Sigmoid colon (tissue), 7 donors: ENCODE measurements around the gene TRPM2. TPM values are rescaled to one million over a fixed set of nuclear protein-coding genes. Genes with fewer than 3 reads are reported as not detected.

ENCODE experiments used
- DNase-seq: peaks from one replicate; pipeline ENCODE4 v3.0.0-alpha.2; 2019
- H3K27ac ChIP-seq, 4 donors: fragments of 200-600 bp; sonication (generic); one replicate each; pipeline ENCODE4 v1.5.1; 2016 to 2019; ENCODE audit warnings: mild to moderate bottlenecking in 1 of 4
- H3K27me3 ChIP-seq, 3 donors: fragments of 200-600 bp; sonication (generic); one replicate each; pipeline ENCODE4 v1.5.1; 2019; ENCODE audit warnings: mild to moderate bottlenecking in 1 of 3
- H3K36me3 ChIP-seq, 4 donors: fragments of 200-600 bp; sonication (generic); one replicate each; pipeline ENCODE4 v1.5.1; 2016 to 2019
- H3K4me1 ChIP-seq, 4 donors: fragments of 200-600 bp; sonication (generic); one replicate each; pipeline ENCODE4 v1.5.1; 2017 to 2019
- H3K4me3 ChIP-seq, 4 donors: fragments of 200-600 bp; sonication (generic); one replicate each; pipeline ENCODE4 v1.5.1; 2017 to 2019; ENCODE audit warnings: mild to moderate bottlenecking in 2 of 4, moderate library complexity in 1 of 4
- H3K9me3 ChIP-seq, 4 donors: fragments of 200-600 bp in 3 of 4; sonication (generic) in 3 of 4; one replicate each; pipeline versions ENCODE4 v1.5.1 to v1.6.1; 2013 to 2019
- EP300 ChIP-seq, 4 donors: sonication (generic); formaldehyde crosslinking; IDR thresholded peaks; one replicate each; pipeline ENCODE4 v1.6.1; 2017; ENCODE audit warnings: antibody characterized with exemption in 4 of 4
- POLR2A ChIP-seq, 2 donors: fragments of 450-650 bp; IDR thresholded peaks; one replicate each; pipeline ENCODE4 v1.6.1; 2016; ENCODE audit warnings: antibody characterized with exemption in 2 of 2, mild to moderate bottlenecking in 2 of 2, moderate library complexity in 2 of 2
- POLR2AphosphoS5 ChIP-seq, 4 donors: sonication (generic); formaldehyde crosslinking; IDR thresholded peaks; one replicate each; pipeline ENCODE4 v1.6.1; 2017; ENCODE audit warnings: antibody characterized with exemption in 4 of 4
- WGBS, 2 donors: extraction: QIAGEN DNeasy Blood & Tissue Kit; methylation state at CpG; one replicate each; pipeline ENCODE4 v1.1.7; 2013; 5-methylcytosine and 5-hydroxymethylcytosine counted together
- intact Hi-C: fragments of 100-400 bp; cut with DNase I; formaldehyde crosslinking; loops from one replicate; pipeline ENCODE4 v1.15.1; 2023
- polyA plus RNA-seq, 3 donors: library from polyadenylated mRNA; stranded (reverse); fragments of 200-250 nt; gene quantifications; one replicate each; pipeline ENCODE4 v1.2.3, GENCODE V29; 2013
- total RNA-seq, 4 donors: library from RNA; depleted of rRNA; stranded (reverse); fragments of >200 nt; gene quantifications; one replicate each; pipeline ENCODE4 v1.1.0, GENCODE V29; 2016
- TF ChIP-seq, protein P1 (sequence below), 4 experiments: fragments of 450-650 bp in 3 of 4; fragments of 200-600 bp in 1 of 4; IDR thresholded peaks; one replicate each; pipeline ENCODE4 v1.5.1; 2016 to 2019; ENCODE audit warnings: antibody characterized with exemption in 4 of 4, mild to moderate bottlenecking in 3 of 4, moderate library complexity in 2 of 4
- donor health status: healthy with polysubstance abuse.
- donor health status: Bipolar disorder and iron deficiency.
- donor health status: healthy.

The TRPM2 gene
- total and polyA plus RNA-seq, 7 donors = 1.6 to 4.9 (median 3.4) TPM

- H3K27ac ChIP-seq = peak overlapping the region; percentile 69 to 86 (median 74)
- TF ChIP-seq POLR2AphosphoS5 (IDR thresholded peaks at IDR 0.05) (no peak), EP300 (IDR thresholded peaks at IDR 0.05) (no peak), POLR2A (IDR thresholded peaks at IDR 0.05) (no peak)
- TF ChIP-seq, protein P1, sequence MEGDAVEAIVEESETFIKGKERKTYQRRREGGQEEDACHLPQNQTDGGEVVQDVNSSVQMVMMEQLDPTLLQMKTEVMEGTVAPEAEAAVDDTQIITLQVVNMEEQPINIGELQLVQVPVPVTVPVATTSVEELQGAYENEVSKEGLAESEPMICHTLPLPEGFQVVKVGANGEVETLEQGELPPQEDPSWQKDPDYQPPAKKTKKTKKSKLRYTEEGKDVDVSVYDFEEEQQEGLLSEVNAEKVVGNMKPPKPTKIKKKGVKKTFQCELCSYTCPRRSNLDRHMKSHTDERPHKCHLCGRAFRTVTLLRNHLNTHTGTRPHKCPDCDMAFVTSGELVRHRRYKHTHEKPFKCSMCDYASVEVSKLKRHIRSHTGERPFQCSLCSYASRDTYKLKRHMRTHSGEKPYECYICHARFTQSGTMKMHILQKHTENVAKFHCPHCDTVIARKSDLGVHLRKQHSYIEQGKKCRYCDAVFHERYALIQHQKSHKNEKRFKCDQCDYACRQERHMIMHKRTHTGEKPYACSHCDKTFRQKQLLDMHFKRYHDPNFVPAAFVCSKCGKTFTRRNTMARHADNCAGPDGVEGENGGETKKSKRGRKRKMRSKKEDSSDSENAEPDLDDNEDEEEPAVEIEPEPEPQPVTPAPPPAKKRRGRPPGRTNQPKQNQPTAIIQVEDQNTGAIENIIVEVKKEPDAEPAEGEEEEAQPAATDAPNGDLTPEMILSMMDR (IDR thresholded peaks at IDR 0.05) = no peak
Measured at GRCh38 chr21:44455524-44456213, 102.2 kb downstream of the TRPM2 start.

DNA sequence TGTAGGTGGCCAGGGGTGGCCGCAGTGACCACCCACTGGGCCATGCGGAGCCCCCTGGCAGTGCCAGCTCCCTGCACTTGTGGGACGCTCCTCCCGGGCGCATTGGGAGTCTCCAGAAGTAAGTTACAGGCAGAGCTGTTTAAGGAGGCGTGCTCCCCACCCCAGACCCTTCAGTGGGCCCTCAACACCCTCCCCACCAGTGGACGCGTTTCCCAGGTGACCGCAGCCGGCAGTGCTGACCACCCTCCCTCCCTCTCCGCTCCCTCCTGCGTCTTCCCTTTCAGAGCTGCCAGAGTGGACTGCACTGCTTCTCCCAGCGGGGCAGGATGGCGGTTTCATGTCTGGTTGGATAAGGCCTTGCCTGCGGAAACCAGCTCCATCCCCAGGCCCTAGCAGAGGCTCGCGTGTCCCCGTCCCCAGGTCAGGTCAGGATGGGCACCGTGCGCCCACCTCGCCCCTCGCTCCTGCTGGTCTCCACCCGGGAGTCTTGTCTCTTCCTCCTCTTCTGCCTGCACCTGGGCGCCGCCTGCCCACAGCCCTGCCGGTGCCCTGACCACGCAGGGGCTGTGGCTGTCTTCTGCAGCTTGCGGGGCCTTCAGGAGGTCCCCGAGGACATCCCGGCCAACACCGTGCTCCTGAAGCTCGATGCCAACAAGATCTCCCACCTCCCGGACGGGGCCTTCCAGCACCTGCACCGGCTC lies 102.9 kb downstream of the TRPM2 start:
- intact Hi-C loops = loop anchor here (10.0 kb wide), 1 partner anchor 442 kb away; the partner anchor contains the start of gene TRAPPC10
- peak overlapping the region; percentile 63 to 94 (median 86) for H3K4me3 ChIP-seq
- TF ChIP-seq POLR2AphosphoS5 (IDR thresholded peaks at IDR 0.05) = no peak
- TF ChIP-seq POLR2A (IDR thresholded peaks at IDR 0.05) = no peak
- TF ChIP-seq, protein P1 (IDR thresholded peaks at IDR 0.05) = no peak
- no peak for TF ChIP-seq EP300 (IDR thresholded peaks at IDR 0.05)

More at GRCh38 chr21:44455524-44456213, 102.2 kb downstream of the TRPM2 start:
- Histone ChIP-seq H3K36me3 (peaks cover 0 to 11% (median 0%) of the 10 kb centered on the region in 4 donors), H3K9me3 (peaks cover 0 to 2% (median 0%) of the 10 kb centered on the region in 4 donors), H3K27me3 (no peaks in the 10 kb centered on the region), H3K4me1 (peaks cover 0 to 30% (median 16%) of the 10 kb centered on the region in 4 donors), H3K4me3 (peak overlapping the region; percentile 63 to 94 (median 86))
- DNase-seq = peak; percentile 83
- intact Hi-C loops = loop anchor here (2.0 to 10.0 kb wide), 4 partner anchors 17 to 441 kb away; partner anchors contain the start of genes CFAP410 and TRAPPC10
- 1 to 2% methylated on average over 72 of the region's 72 CpGs for WGBS, 2 donors

DNA sequence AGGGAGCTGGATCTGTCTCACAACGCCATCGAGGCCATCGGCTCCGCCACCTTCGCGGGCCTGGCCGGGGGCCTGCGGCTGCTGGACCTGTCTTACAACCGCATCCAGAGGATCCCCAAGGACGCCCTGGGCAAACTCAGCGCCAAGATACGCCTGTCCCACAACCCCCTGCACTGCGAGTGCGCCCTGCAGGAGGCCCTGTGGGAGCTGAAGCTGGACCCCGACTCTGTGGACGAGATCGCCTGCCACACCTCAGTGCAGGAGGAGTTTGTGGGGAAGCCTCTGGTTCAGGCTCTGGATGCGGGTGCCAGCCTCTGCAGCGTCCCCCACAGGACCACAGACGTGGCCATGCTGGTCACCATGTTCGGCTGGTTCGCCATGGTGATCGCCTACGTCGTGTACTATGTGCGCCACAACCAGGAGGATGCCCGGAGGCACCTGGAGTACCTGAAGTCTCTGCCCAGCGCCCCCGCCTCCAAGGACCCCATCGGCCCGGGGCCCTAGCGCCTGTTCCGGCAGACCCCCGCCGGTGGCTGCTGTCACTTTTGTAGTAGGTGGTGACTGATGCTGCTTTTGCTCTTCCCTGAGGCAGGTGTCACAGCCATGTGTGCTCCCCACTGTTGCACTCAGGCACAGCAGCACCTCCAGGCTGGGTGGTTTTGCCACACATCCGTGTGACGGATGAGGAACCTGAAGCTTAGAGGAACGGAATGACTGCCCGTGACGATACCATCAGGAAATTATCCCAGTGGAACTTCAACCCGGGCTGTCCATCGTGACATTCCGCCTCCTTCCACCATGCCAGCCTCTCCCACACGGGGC lies 103.7 kb downstream of the TRPM2 start:
- intact Hi-C loops = loop anchor here (10.0 kb wide), 1 partner anchor 442 kb away; the partner anchor contains the start of gene TRAPPC10
- 95 to 97% methylated on average over 44 of the region's 44 CpGs for WGBS, 2 donors
- Histone ChIP-seq H3K36me3 (peaks cover 0 to 11% (median 0%) of the 10 kb centered on the region in 4 donors), H3K27ac (no peak overlapping the region), H3K9me3 (peaks cover 0 to 2% (median 0%) of the 10 kb centered on the region in 4 donors), H3K4me3 (no peak overlapping the region), H3K4me1 (peaks cover 0 to 30% (median 16%) of the 10 kb centered on the region in 4 donors), H3K27me3 (no peaks in the 10 kb centered on the region)
- TF ChIP-seq POLR2AphosphoS5 (IDR thresholded peaks at IDR 0.05) = no peak
- TF ChIP-seq POLR2A (IDR thresholded peaks at IDR 0.05) = no peak
- TF ChIP-seq, protein P1 (IDR thresholded peaks at IDR 0.05) = no peak
- TF ChIP-seq EP300 (IDR thresholded peaks at IDR 0.05) = no peak
- peak; percentile 63 for DNase-seq

More for the DNA sequence above, 102.9 kb downstream of the TRPM2 start:
- Histone ChIP-seq H3K36me3 (peaks cover 0 to 11% (median 0%) of the 10 kb centered on the region in 4 donors), H3K9me3 (peaks cover 0 to 2% (median 0%) of the 10 kb centered on the region in 4 donors), H3K4me1 (peaks cover 0 to 30% (median 16%) of the 10 kb centered on the region in 4 donors), H3K27ac (peak overlapping the region; percentile 69 to 86 (median 74)), H3K27me3 (no peaks in the 10 kb centered on the region)
- peak; percentile 63 for DNase-seq
- 79 to 81% methylated on average over 35 of the region's 35 CpGs for WGBS, 2 donors

GRCh38 chr21:44458971-44459711 lies 105.7 kb downstream of the TRPM2 start:
- no peak for TF ChIP-seq POLR2A (IDR thresholded peaks at IDR 0.05)
- no peak for TF ChIP-seq EP300 (IDR thresholded peaks at IDR 0.05)
- TF ChIP-seq POLR2AphosphoS5 (IDR thresholded peaks at IDR 0.05) = no peak
- TF ChIP-seq, protein P1 (IDR thresholded peaks at IDR 0.05) = no peak
- intact Hi-C loops = loop anchor here (10.0 kb wide), 1 partner anchor 444 kb away; the partner anchor contains the start of gene TRAPPC10
- H3K4me1 ChIP-seq = peaks cover 0 to 30% (median 20%) of the 10 kb centered on the region in 4 donors

More at GRCh38 chr21:44458971-44459711, 105.7 kb downstream of the TRPM2 start:
- H3K27ac ChIP-seq = no peak overlapping the region
- H3K4me3 ChIP-seq = no peak overlapping the region
- H3K27me3 ChIP-seq = no peaks in the 10 kb centered on the region
- 92 to 93% methylated on average over 19 of the region's 19 CpGs for WGBS, 2 donors
- DNase-seq = peak; percentile 60
- H3K36me3 ChIP-seq = peaks cover 0 to 11% (median 0%) of the 10 kb centered on the region in 4 donors
- H3K9me3 ChIP-seq = no peaks in the 10 kb centered on the region
